HEK293 (cell line): Measurements from ENCODE around the gene DSTN.

Experiments used
- CTCF ChIA-PET: fragments of 350-600 bp; formaldehyde crosslinking; extraction: SDS; loops from one replicate; lab custom pipeline; 2021; ENCODE audit warnings: antibody characterized with exemption; lab: Yijun Ruan, JAX
- POLR2A ChIA-PET: fragments of 300-600 bp; formaldehyde crosslinking; extraction: SDS; loops from one replicate; lab custom pipeline; 2020; ENCODE audit warnings: antibody characterized with exemption, inconsistent platforms; lab: Yijun Ruan, JAX
- H3K27ac ChIP-seq: fragments of 200-500 bp; sonication (Bioruptor generic); 2 replicates; pipeline ENCODE4 v1.5.1; 2014; ENCODE audit warnings: low read depth, low read length, control low read depth, inconsistent platforms; ENCODE audit errors: extremely low read depth
- H3K36me3 ChIP-seq, 2 experiments: fragments of 200-500 bp in 1 of 2; sonication (Bioruptor generic) in 1 of 2; 1 replicate in 1 of 2; 2 replicates in 1 of 2; pipeline ENCODE4 v1.5.1; 2014 to 2017; ENCODE audit warnings: inconsistent platforms in 2 of 2, low read length in 2 of 2; ENCODE audit not compliant: control insufficient read depth in 2 of 2, insufficient read depth in 1 of 2
- H3K4me1 ChIP-seq: fragments of 200-500 bp; sonication (Bioruptor generic); 2 replicates; pipeline ENCODE4 v1.5.1; 2014; ENCODE audit warnings: mild to moderate bottlenecking, low read length, inconsistent platforms; ENCODE audit not compliant: control insufficient read depth, insufficient read depth
- H3K4me3 ChIP-seq: 2 replicates; pipeline ENCODE4 v1.5.1; 2011; ENCODE audit warnings: low read depth, mild to moderate bottlenecking, control low read depth, low read length, moderate library complexity
- H3K9me3 ChIP-seq: fragments of 200-500 bp; sonication (Bioruptor generic); 2 replicates; pipeline ENCODE4 v1.5.1; 2014; ENCODE audit warnings: low read depth, low read length, inconsistent platforms; ENCODE audit not compliant: control insufficient read depth, insufficient read depth
- ATF2 ChIP-seq: fragments of 450-650 bp; formaldehyde crosslinking; IDR thresholded peaks from 2 replicates; pipeline ENCODE4 v1.5.1; 2016; ENCODE audit warnings: missing biosample characterization, missing genetic modification characterization, low read depth
- BCL11A ChIP-seq: fragments of 450-650 bp; formaldehyde crosslinking; IDR thresholded peaks from 2 replicates; pipeline ENCODE4 v1.5.1; 2016; ENCODE audit warnings: low read depth, missing biosample characterization, missing genetic modification characterization
- BCL11B ChIP-seq: fragments of 450-650 bp; formaldehyde crosslinking; IDR thresholded peaks from 2 replicates; pipeline ENCODE4 v1.5.1; 2016; ENCODE audit warnings: low read depth, missing biosample characterization, missing genetic modification characterization
- EGR2 ChIP-seq: fragments of 450-650 bp; formaldehyde crosslinking; IDR thresholded peaks from 2 replicates; pipeline ENCODE4 v1.5.1; 2016; ENCODE audit warnings: low read depth, missing biosample characterization, missing genetic modification characterization
- HOXA7 ChIP-seq: sonication (generic); formaldehyde crosslinking; IDR thresholded peaks from 2 replicates; pipeline ENCODE4 v1.8.1; 2022; ENCODE audit warnings: missing genetic modification reagents, borderline replicate concordance
- PRDM4 ChIP-seq: fragments of 450-650 bp; formaldehyde crosslinking; IDR thresholded peaks from 2 replicates; pipeline ENCODE4 v1.5.1; 2017; ENCODE audit warnings: missing biosample characterization, missing genetic modification characterization
- ZBTB20 ChIP-seq: fragments of 450-650 bp; formaldehyde crosslinking; IDR thresholded peaks from 2 replicates; pipeline ENCODE4 v1.5.1; 2016; ENCODE audit warnings: missing biosample characterization, missing genetic modification characterization
- ZEB2 ChIP-seq: fragments of 450-650 bp; formaldehyde crosslinking; IDR thresholded peaks from 2 replicates; pipeline ENCODE4 v1.5.1; 2016; ENCODE audit warnings: missing biosample characterization, missing genetic modification characterization
- ZFP41 ChIP-seq: fragments of 450-650 bp; formaldehyde crosslinking; IDR thresholded peaks from 2 replicates; pipeline ENCODE4 v1.5.1; 2016; ENCODE audit warnings: missing biosample characterization, missing genetic modification characterization, borderline replicate concordance
- ZNF155 ChIP-seq: fragments of 450-650 bp; formaldehyde crosslinking; IDR thresholded peaks from 2 replicates; pipeline ENCODE4 v1.5.1; 2016; ENCODE audit warnings: missing biosample characterization, missing genetic modification characterization
- ZNF174 ChIP-seq: fragments of 450-650 bp; formaldehyde crosslinking; IDR thresholded peaks from 2 replicates; pipeline ENCODE4 v1.5.0; 2017; ENCODE audit warnings: missing biosample characterization, mild to moderate bottlenecking, missing genetic modification characterization
- ZNF18 ChIP-seq: fragments of 450-650 bp; formaldehyde crosslinking; IDR thresholded peaks from 2 replicates; pipeline ENCODE4 v1.5.1; 2016; ENCODE audit warnings: missing biosample characterization, missing genetic modification characterization
- ZNF202 ChIP-seq: fragments of 450-650 bp; formaldehyde crosslinking; IDR thresholded peaks from 2 replicates; pipeline ENCODE4 v1.5.1; 2016; ENCODE audit warnings: missing biosample characterization, missing genetic modification characterization, borderline replicate concordance
- ZNF211 ChIP-seq: fragments of 450-650 bp; formaldehyde crosslinking; IDR thresholded peaks from 2 replicates; pipeline ENCODE4 v1.5.1; 2016; ENCODE audit warnings: low read depth, missing biosample characterization, missing genetic modification characterization
- ZNF266 ChIP-seq: fragments of 450-650 bp; formaldehyde crosslinking; IDR thresholded peaks from 2 replicates; pipeline ENCODE4 v1.5.1; 2016; ENCODE audit warnings: missing biosample characterization, missing genetic modification characterization, low read depth
- ZNF366 ChIP-seq: fragments of 450-650 bp; formaldehyde crosslinking; conservative IDR thresholded peaks from 2 replicates; pipeline ENCODE4 v1.5.1; 2016; ENCODE audit warnings: missing biosample characterization, missing genetic modification characterization
- ZNF585B ChIP-seq: fragments of 450-650 bp; formaldehyde crosslinking; IDR thresholded peaks from 2 replicates; pipeline ENCODE4 v1.5.1; 2016; ENCODE audit warnings: missing biosample characterization, missing genetic modification characterization
- ZNF658 ChIP-seq: fragments of 450-650 bp; formaldehyde crosslinking; IDR thresholded peaks from 2 replicates; pipeline ENCODE4; 2016; ENCODE audit warnings: missing biosample characterization, missing genetic modification characterization

Gene DSTN

GRCh38 chr20:17640875-17641378, 71.1 kb downstream of the DSTN start:
- Histone ChIP-seq H3K4me1 (no peaks in the 10 kb centered on the region), H3K27ac (no peak overlapping the region), H3K36me3 (peaks cover 0 to 66% of the 10 kb centered on the region in 2 experiments; a peak in 1 of 3 replicates), H3K9me3 (no peaks in the 10 kb centered on the region), H3K4me3 (no peak overlapping the region)
- no peak for TF ChIP-seq EGR2 (tag by site-specific recombination)
- TF ChIP-seq ZNF211: no peak
- POLR2A ChIA-PET: no interaction called here
- CTCF ChIA-PET: interaction anchor here (1.2 kb wide), 1 partner anchor 14 kb away, joined by 4 read pairs; no protein-coding TSS in a partner anchor

- CTCF ChIA-PET: interaction anchor here (1.2 kb wide), 1 partner anchor 13 kb away, joined by 4 read pairs; no protein-coding TSS in a partner anchor
- POLR2A ChIA-PET: no interaction called here
Measured at GRCh38 chr20:17641520-17641964, 71.7 kb downstream of the DSTN start.

More at GRCh38 chr20:17641520-17641964, 71.7 kb downstream of the DSTN start:
- H3K9me3 ChIP-seq: no peaks in the 10 kb centered on the region
- H3K27ac ChIP-seq: no peak overlapping the region
- TF ChIP-seq ZBTB20 (no peak), ZNF266 (no peak), ZNF585B (tag by site-specific recombination) (no peak), BCL11A (tag by site-specific recombination) (no peak), ZNF658 (tag by site-specific recombination) (no peak), ZNF155 (no peak), ZNF174 (no peak), PRDM4 (tag by site-specific recombination) (no peak), HOXA7 (CRISPR knock-in tag) (no peak), ZNF18 (tag by site-specific recombination) (no peak), ATF2 (tag by site-specific recombination) (no peak), ZFP41 (tag by site-specific recombination) (no peak), ZEB2 (tag by site-specific recombination) (no peak), ZNF366 (tag by site-specific recombination) (no peak), ZNF211 (no peak), ZNF202 (tag by site-specific recombination) (no peak), BCL11B (tag by site-specific recombination) (no peak)
- no peaks in the 10 kb centered on the region for H3K4me1 ChIP-seq
- no peak overlapping the region for H3K4me3 ChIP-seq
- H3K36me3 ChIP-seq: peaks cover 0 to 60% of the 10 kb centered on the region in 2 experiments; a peak in 1 of 3 replicates
